ENCODE measurements around the gene SRGAP1. TPM values are rescaled to one million over a fixed set of nuclear protein-coding genes. Genes with fewer than 3 reads are reported as not detected.

The SRGAP1 gene
- total and polyA plus RNA-seq, 2 of the 8 experiments (the other 6 are each of a cell fraction or from before 2014, with no cell fraction given) = 3.2 to 7.3 TPM

GRCh38 chr12:63815482-63815852, 29.0 kb upstream of the SRGAP1 start:
- Histone ChIP-seq H4K5ac (ENCODE audit: insufficient read length, low read depth, low read length) (no peak overlapping the region), H3K23me2 (ENCODE audit: low read depth, low read length) (no peaks in the 10 kb centered on the region; the same call in 1 of the 2 replicates), H3K4me1 (replicated peaks in 1 of 4; ENCODE audit: control insufficient read depth in 3 of 4, insufficient read depth in 4 of 4, low read length in 3 of 4) (no peaks in the 10 kb centered on the region), H3K27ac (ENCODE audit: low read depth, low read length) (no peak overlapping the region), H4K91ac (replicated peaks; ENCODE audit: insufficient read length, low read length) (no peak overlapping the region), H3K23ac (ENCODE audit: insufficient read length) (no peak overlapping the region), H2BK12ac (ENCODE audit: low read depth, low read length) (no peak overlapping the region), H2AFZ (ENCODE audit: low read length) (no peak overlapping the region), H3K79me1 (ENCODE audit: low read depth, low read length) (no peaks in the 10 kb centered on the region), H3K9ac (replicated peaks in 1 of 4; ENCODE audit: extremely low read depth in 1 of 4, low read depth in 3 of 4, low read length in 3 of 4) (no peak overlapping the region), H3K4ac (replicated peaks; ENCODE audit: insufficient read length, low read depth, low read length) (no peak overlapping the region), H3K27me3 (replicated peaks in 1 of 4; ENCODE audit: control insufficient read depth in 3 of 4, extremely low read depth in 1 of 4, insufficient read depth in 3 of 4, low read length in 3 of 4) (no peaks in the 10 kb centered on the region), H3K4me2 (ENCODE audit: insufficient read depth in 1 of 2, low read depth in 2 of 2, low read length in 2 of 2) (no peak overlapping the region), H3K4me3 (ENCODE audit: extremely low read depth in 1 of 4, insufficient read depth in 2 of 4, low read depth in 3 of 4, low read length in 4 of 4) (no peak overlapping the region), H2BK20ac (ENCODE audit: low read length) (no peak overlapping the region), H3K18ac (ENCODE audit: extremely low read depth, low read length) (no peak overlapping the region), H2BK120ac (replicated peaks; ENCODE audit: low read depth, low read length) (no peak overlapping the region), H2AK5ac (ENCODE audit: low read depth, low read length) (no peak overlapping the region), H3K36me3 (ENCODE audit: control insufficient read depth in 2 of 4, insufficient read depth in 4 of 4, low read length in 3 of 4) (no peaks in the 10 kb centered on the region), H3K14ac (ENCODE audit: insufficient read length) (no peak overlapping the region), H3K79me2 (ENCODE audit: control insufficient read depth in 1 of 2, insufficient read depth in 2 of 2, low read length in 2 of 2) (no peaks in the 10 kb centered on the region), H2BK15ac (ENCODE audit: low read length) (no peak overlapping the region), H3K9me3 (ENCODE audit: insufficient read depth in 2 of 2, low read depth in 1 of 2, low read length in 1 of 2) (no peaks in the 10 kb centered on the region), H2BK5ac (ENCODE audit: low read depth, low read length) (no peak overlapping the region), H3K56ac (replicated peaks; ENCODE audit: insufficient read length, low read depth, low read length) (no peak overlapping the region), H4K8ac (ENCODE audit: extremely low read depth, insufficient read depth, low read length) (no peak overlapping the region), H4K20me1 (replicated peaks in 1 of 2; ENCODE audit: control insufficient read depth in 1 of 2, insufficient read depth in 2 of 2, low read length in 2 of 2) (no peaks in the 10 kb centered on the region)
- ChIA-PET POLR2A (ENCODE audit: partially characterized antibody) (no interaction called here), CTCF (ENCODE audit: partially characterized antibody) (interaction anchor here (0.7 to 1.5 kb wide), 4 partner anchors 11 to 14 kb away, joined by 3 to 6 read pairs (median 4); no protein-coding TSS in a partner anchor)
- no peak for DNase-seq (ENCODE audit: low read depth in 1 of 2, low spot score in 2 of 2)
- WGBS, 2 experiments (ENCODE audit: extremely low coverage in 1 of 2, insufficient coverage in 1 of 2, insufficient read length in 1 of 2, insufficient replicate concordance in 2 of 2, low coverage in 1 of 2, low lambda C conversion rate in 2 of 2, missing lambda C conversion rate in 1 of 2) = 84% methylated on average over 3 of the region's 3 CpGs; no CpG with 5 or more reads in 1 of the 2 experiments
- FAIRE-seq = no peak
- TF ChIP-seq NRF1 (IDR thresholded peaks at IDR 0.05; ENCODE audit: low read depth, low read length) (no peak), POLR2AphosphoS5 (IDR thresholded peaks at IDR 0.05; ENCODE audit: low read depth, low read length) (no peak), SP1 (IDR thresholded peaks at IDR 0.05; ENCODE audit: low read depth, low read length) (no peak), RBBP5 (IDR thresholded peaks at IDR 0.05; ENCODE audit: borderline replicate concordance, low read depth, low read length) (no peak), TBP (IDR thresholded peaks at IDR 0.05; ENCODE audit: low read depth, low read length) (no peak), TAF1 (IDR thresholded peaks at IDR 0.05; ENCODE audit: low read depth, low read length) (no peak)
